HCT116 (cell line): ENCODE measurements around the gene SHISA6. TPM values are rescaled to one million over a fixed set of nuclear protein-coding genes. Genes with fewer than 3 reads are reported as not detected.

Source experiments
- ATAC-seq: fragments of 200-7000 bp; cut with Tn5 transposase; 2 replicates; pipeline ENCODE4 v1.9.1; 2020; ENCODE audit warnings: mild to moderate bottlenecking, moderate library complexity
- BruUV-seq: library from RNA; stranded (reverse); fragments of 400-500 nt; replicated peaks from 2 replicates; lab custom pipeline; 2021; lab: Mats Ljungman, UMichigan
- CTCF ChIA-PET: fragments of 300-600 bp; sonication (Branson Sonifier 250); formaldehyde crosslinking; loops from one replicate; lab custom pipeline; 2021; ENCODE audit warnings: antibody characterized with exemption; lab: Charles Lee
- POLR2A ChIA-PET: fragments of 300-600, 350-600 bp; sonication (Branson Sonifier 250); formaldehyde crosslinking; loops from one replicate; lab custom pipeline; 2021; ENCODE audit warnings: antibody characterized with exemption; lab: Charles Lee
- RAD21 ChIA-PET, 2 experiments: fragments of 300-600 bp; sonication (Branson Sonifier 250); formaldehyde crosslinking; loops; one replicate each; lab custom pipeline; 2023; ENCODE audit warnings: low total read pairs in 2 of 2; ENCODE audit not compliant: uncharacterized antibody in 2 of 2, unreplicated experiment in 2 of 2, low non-redundant PET in 1 of 2; lab: Charles Lee
- DNase-seq: peaks from one replicate; pipeline ENCODE4 v3.0.0-alpha.2; 2010; ENCODE audit warnings: low read depth, low spot score
- H2AFZ ChIP-seq: fragments of 200-600 bp; shearing (Covaris generic), sonication (generic); 2 replicates; pipeline ENCODE4 v1.6.1; 2017; ENCODE audit warnings: low read depth, mixed run types, mixed read lengths, antibody characterized with exemption, low read length; ENCODE audit not compliant: poor library complexity, severe bottlenecking
- H3K27ac ChIP-seq: 2 replicates; pipeline ENCODE4 v1.5.1; 2012; ENCODE audit warnings: low read depth, low read length
- H3K27me3 ChIP-seq: fragments of 200-600 bp; sonication (generic); 2 replicates; pipeline ENCODE4 v1.6.1; 2016; ENCODE audit warnings: mixed run types, low read length, mixed read lengths; ENCODE audit not compliant: insufficient read depth
- H3K36me3 ChIP-seq, 2 experiments: fragments of 200-500 bp in 1 of 2; fragments of 200-600 bp in 1 of 2; sonication (Bioruptor generic) in 1 of 2; sonication (generic) in 1 of 2; 2 replicates each; pipeline versions ENCODE4 v1.5.1 to v1.6.1; 2014 to 2016; ENCODE audit warnings: low read length in 2 of 2, inconsistent platforms in 1 of 2, mixed read lengths in 1 of 2, mixed run types in 1 of 2; ENCODE audit not compliant: insufficient read depth in 2 of 2, control insufficient read depth in 1 of 2
- H3K4me1 ChIP-seq, 2 experiments: fragments of 200-600 bp in 1 of 2; sonication (generic) in 1 of 2; 2 replicates each; pipeline versions ENCODE4 v1.5.1 to v1.6.1; 2012 to 2017; ENCODE audit warnings: low read length in 2 of 2, inconsistent platforms in 1 of 2, mild to moderate bottlenecking in 1 of 2, mixed read lengths in 1 of 2, mixed run types in 1 of 2, moderate library complexity in 1 of 2; ENCODE audit not compliant: insufficient read depth in 2 of 2, control insufficient read depth in 1 of 2
- H3K4me2 ChIP-seq: fragments of 200-600 bp; sonication (generic); 2 replicates; pipeline ENCODE4 v1.6.1; 2017; ENCODE audit warnings: mixed run types, low read length, mixed read lengths
- H3K4me3 ChIP-seq, 2 experiments: fragments of 200-600 bp in 1 of 2; sonication (generic) in 1 of 2; replicated peaks in 1 of 2; 2 replicates each; pipeline ENCODE4 v1.5.1; 2011 to 2016; ENCODE audit warnings: low read length in 2 of 2, control low read depth in 1 of 2, low read depth in 1 of 2, mild to moderate bottlenecking in 1 of 2, mixed read lengths in 1 of 2, mixed run types in 1 of 2
- H3K79me2 ChIP-seq: fragments of 200-600 bp; sonication (generic); 2 replicates; pipeline ENCODE4 v1.6.1; 2017; ENCODE audit warnings: mild to moderate bottlenecking, mixed run types, low read length, moderate library complexity, mixed read lengths; ENCODE audit not compliant: insufficient read depth
- H3K9ac ChIP-seq: fragments of 200-600 bp; sonication (generic); 2 replicates; pipeline ENCODE4 v1.6.1; 2016; ENCODE audit warnings: low read length, mixed read lengths
- H3K9me2 ChIP-seq: fragments of 200-600 bp; sonication (generic), shearing (Covaris generic); 2 replicates; pipeline ENCODE4 v1.6.1; 2017; ENCODE audit warnings: mixed run types, mild to moderate bottlenecking, moderate library complexity; ENCODE audit not compliant: insufficient read depth
- H3K9me3 ChIP-seq, 2 experiments: fragments of 200-500 bp in 1 of 2; fragments of 200-600 bp in 1 of 2; sonication (Bioruptor generic) in 1 of 2; sonication (generic) in 1 of 2; 2 replicates each; pipeline ENCODE4 v1.6.1; 2014 to 2017; ENCODE audit warnings: low read length in 2 of 2, mixed read lengths in 2 of 2, inconsistent platforms in 1 of 2, low read depth in 1 of 2, mild to moderate bottlenecking in 1 of 2, mixed run types in 1 of 2, moderate library complexity in 1 of 2; ENCODE audit not compliant: control insufficient read depth in 1 of 2, insufficient read depth in 1 of 2
- H4K20me1 ChIP-seq: fragments of 200-600 bp; sonication (generic), shearing (Covaris generic); 2 replicates; pipeline ENCODE4 v1.6.1; 2017; ENCODE audit warnings: mixed run types, mild to moderate bottlenecking, moderate library complexity; ENCODE audit not compliant: insufficient read depth
- CEBPB ChIP-seq: IDR thresholded peaks from 2 replicates; pipeline ENCODE4 v1.6.1; 2012; ENCODE audit warnings: low read depth
- ELF1 ChIP-seq: IDR thresholded peaks from 2 replicates; pipeline ENCODE4 v1.6.1; 2012; ENCODE audit warnings: low read depth, borderline replicate concordance
- JUND ChIP-seq: IDR thresholded peaks from 2 replicates; pipeline ENCODE4 v1.6.1; 2012
- MAX ChIP-seq: IDR thresholded peaks from 2 replicates; pipeline ENCODE4 v1.6.1; 2012
- POLR2A ChIP-seq: IDR thresholded peaks from 2 replicates; pipeline ENCODE4 v1.7.0; 2011; ENCODE audit warnings: borderline replicate concordance; ENCODE audit not compliant: insufficient read depth, insufficient read length; ENCODE audit errors: extremely low read depth
- POLR2AphosphoS5 ChIP-seq: IDR thresholded peaks from 2 replicates; pipeline ENCODE4 v1.6.1; 2011; ENCODE audit warnings: mild to moderate bottlenecking, low read depth, low read length, moderate library complexity
- RAD21 ChIP-seq: IDR thresholded peaks from 2 replicates; pipeline ENCODE4 v1.6.1; 2012; ENCODE audit warnings: low read depth, mild to moderate bottlenecking
- REST ChIP-seq: IDR thresholded peaks from 2 replicates; pipeline ENCODE4 v1.6.1; 2012; ENCODE audit warnings: low read depth
- SP1 ChIP-seq: IDR thresholded peaks from 2 replicates; pipeline ENCODE4 v1.6.1; 2012; ENCODE audit warnings: low read depth
- TCF7L2 ChIP-seq: IDR thresholded peaks from 2 replicates; pipeline ENCODE4 v1.7.0; 2011; ENCODE audit warnings: borderline replicate concordance, inconsistent platforms; ENCODE audit not compliant: insufficient read depth, insufficient read length; ENCODE audit errors: extremely low read depth
- YY1 ChIP-seq: IDR thresholded peaks from 2 replicates; pipeline ENCODE4 v1.6.1; 2011; ENCODE audit warnings: low read length, low read depth, moderate library complexity, mild to moderate bottlenecking; ENCODE audit not compliant: insufficient replicate concordance; ENCODE audit errors: extremely low read depth
- ZFX ChIP-seq: fragments of 450-650 bp; IDR thresholded peaks from 2 replicates; pipeline ENCODE4 v1.6.1; 2017
- ZNF274 ChIP-seq: fragments of 200-500 bp; sonication (Bioruptor generic); IDR thresholded peaks from 2 replicates; pipeline ENCODE4 v1.6.1; 2014; ENCODE audit warnings: mild to moderate bottlenecking, low read depth, low read length, inconsistent platforms
- intact Hi-C: fragments of 100-400 bp; cut with micrococcal nuclease; formaldehyde crosslinking; loops from 2 replicates; pipeline ENCODE4 v1.10.0; 2022
- total RNA-seq: library from RNA; stranded (reverse); gene quantifications from one replicate; pipeline ENCODE4 v1.2.1, GENCODE V29; 2021; ENCODE audit not compliant: unreplicated experiment

The SHISA6 gene
- total RNA-seq, 1 experiment from 2014 or later, result not detected

- Histone ChIP-seq H3K4me1 (no peaks in the 10 kb centered on the region), H4K20me1 (no peaks in the 10 kb centered on the region), H2AFZ (no peak overlapping the region), H3K9me2 (no peaks in the 10 kb centered on the region), H3K9me3 (peaks cover 0 to 9% of the 10 kb centered on the region in 2 experiments; a peak in 1 of 4 replicates), H3K27ac (no peak overlapping the region), H3K4me2 (no peak overlapping the region), H3K36me3 (no peaks in the 10 kb centered on the region), H3K79me2 (no peaks in the 10 kb centered on the region), H3K27me3 (no peaks in the 10 kb centered on the region), H3K9ac (no peak overlapping the region), H3K4me3 (no peak overlapping the region)
- POLR2A ChIA-PET, result no interaction called here
- DNase-seq (no peak), ATAC-seq (no peak)
- no TSS peak for BruUV-seq
- CTCF ChIA-PET, result no interaction called here
- TF ChIP-seq POLR2AphosphoS5, result no peak
- TF ChIP-seq ZFX, result no peak
- no peak for TF ChIP-seq RAD21
- no peak for TF ChIP-seq MAX
- no peak for TF ChIP-seq CEBPB
- TF ChIP-seq JUND, result no peak
- TF ChIP-seq REST, result no peak
- RAD21 ChIA-PET, result no interaction called here
- intact Hi-C loops, result no loop called here
These were observed 339.7 kb downstream of the SHISA6 start for GRCh38 chr17:11580677-11581076.

GRCh38 chr17:11582217-11582616 lies 341.2 kb downstream of the SHISA6 start:
- DNase-seq, result no peak
- RAD21 ChIA-PET, result no interaction called here
- no peak for TF ChIP-seq CEBPB
- no peak for TF ChIP-seq YY1
- TF ChIP-seq SP1, result no peak
- no peak for TF ChIP-seq POLR2A
- no peak for TF ChIP-seq REST
- no peak for TF ChIP-seq RAD21
- TF ChIP-seq ZNF274, result no peak
- TF ChIP-seq ELF1, result no peak
- TF ChIP-seq JUND, result no peak
- TF ChIP-seq TCF7L2, result no peak

More at GRCh38 chr17:11582217-11582616, 341.2 kb downstream of the SHISA6 start:
- no peak for ATAC-seq
- Histone ChIP-seq H3K9ac (no peak overlapping the region), H3K9me2 (no peaks in the 10 kb centered on the region), H3K27ac (no peak overlapping the region), H3K4me2 (no peak overlapping the region), H3K27me3 (no peaks in the 10 kb centered on the region), H3K9me3 (peaks cover 0 to 5% of the 10 kb centered on the region in 2 experiments; a peak in 1 of 4 replicates), H4K20me1 (no peaks in the 10 kb centered on the region), H2AFZ (no peak overlapping the region), H3K36me3 (no peaks in the 10 kb centered on the region), H3K4me1 (no peaks in the 10 kb centered on the region), H3K79me2 (no peaks in the 10 kb centered on the region), H3K4me3 (no peak overlapping the region)
- CTCF ChIA-PET, result no interaction called here
- POLR2A ChIA-PET, result no interaction called here
- no TSS peak for BruUV-seq
- intact Hi-C loops, result no loop called here
